H1 (cell line): ENCODE measurements around the gene AVPI1. TPM values are rescaled to one million over a fixed set of nuclear protein-coding genes. Genes with fewer than 3 reads are reported as not detected.

ENCODE experiments used
- CTCF ChIA-PET: fragments of 300-600 bp; sonication (Branson Sonifier 250); formaldehyde crosslinking; loops from one replicate; lab custom pipeline; 2021; ENCODE audit not compliant: partially characterized antibody; lab: Charles Lee
- POLR2A ChIA-PET: fragments of 300-600 bp; sonication (Branson Sonifier 250); formaldehyde crosslinking; loops from one replicate; lab custom pipeline; 2021; ENCODE audit warnings: inconsistent platforms; ENCODE audit not compliant: partially characterized antibody; lab: Charles Lee
- DNase-seq, 2 experiments: peaks; one replicate each; pipeline versions ENCODE4 v3.0.0 to v3.0.0-alpha.2; 2010 to 2022; ENCODE audit warnings: low spot score in 2 of 2, low read depth in 1 of 2, mixed read lengths in 1 of 2
- FAIRE-seq: peaks from 2 replicates; lab custom pipeline; 2011; peaks lifted over from hg19 to GRCh38; lab: Jason Lieb, UNC
- H2AFZ ChIP-seq: 2 replicates; pipeline ENCODE4 v1.8.1; 2012; ENCODE audit warnings: low read length, inconsistent platforms
- H2AK5ac ChIP-seq: 2 replicates; pipeline ENCODE4 v1.6.1; 2013; ENCODE audit warnings: low read depth, low read length
- H2BK120ac ChIP-seq: replicated peaks from 2 replicates; pipeline ENCODE3; 2013; ENCODE audit warnings: low read depth, low read length, inconsistent platforms
- H2BK12ac ChIP-seq: 2 replicates; pipeline ENCODE4 v1.6.1; 2013; ENCODE audit warnings: low read depth, low read length
- H2BK15ac ChIP-seq: 2 replicates; pipeline ENCODE4 v1.6.1; 2013; ENCODE audit warnings: low read length
- H2BK20ac ChIP-seq: 2 replicates; pipeline ENCODE4 v1.6.1; 2013; ENCODE audit warnings: low read length
- H2BK5ac ChIP-seq: 2 replicates; pipeline ENCODE4 v1.6.1; 2013; ENCODE audit warnings: low read depth, low read length
- H3K14ac ChIP-seq: 2 replicates; pipeline ENCODE4 v1.6.1; 2013; ENCODE audit warnings: inconsistent platforms; ENCODE audit not compliant: insufficient read length
- H3K18ac ChIP-seq: 2 replicates; pipeline ENCODE4 v1.6.1; 2013; ENCODE audit warnings: low read length; ENCODE audit errors: extremely low read depth
- H3K23ac ChIP-seq: 2 replicates; pipeline ENCODE4 v1.6.1; 2013; ENCODE audit warnings: inconsistent platforms; ENCODE audit not compliant: insufficient read length
- H3K23me2 ChIP-seq: 2 replicates; pipeline ENCODE4 v1.6.1; 2013; ENCODE audit warnings: low read depth, low read length
- H3K27ac ChIP-seq: 2 replicates; pipeline ENCODE4 v1.6.1; 2011; ENCODE audit warnings: low read depth, low read length, inconsistent platforms
- H3K27me3 ChIP-seq, 4 experiments: replicated peaks in 1 of 4; 1 replicate in 1 of 4; 2 replicates in 3 of 4; pipeline versions ENCODE4 v1.6.1 to v1.8.1; 2011 to 2013; ENCODE audit warnings: low read length in 3 of 4, mild to moderate bottlenecking in 3 of 4, inconsistent platforms in 2 of 4, mixed read lengths in 2 of 4, moderate library complexity in 1 of 4; ENCODE audit not compliant: control insufficient read depth in 3 of 4, insufficient read depth in 3 of 4; ENCODE audit errors: extremely low read depth in 1 of 4
- H3K36me3 ChIP-seq, 4 experiments: 2 replicates each; pipeline versions ENCODE4 v1.6.1 to v1.8.1; 2011 to 2013; ENCODE audit warnings: mild to moderate bottlenecking in 4 of 4, low read length in 3 of 4, moderate library complexity in 2 of 4, control low read depth in 1 of 4, inconsistent platforms in 1 of 4; ENCODE audit not compliant: insufficient read depth in 4 of 4, control insufficient read depth in 2 of 4
- H3K4ac ChIP-seq: replicated peaks from 2 replicates; pipeline ENCODE3; 2013; ENCODE audit warnings: low read length, low read depth, mixed read lengths, inconsistent platforms; ENCODE audit not compliant: insufficient read length
- H3K4me1 ChIP-seq, 4 experiments: replicated peaks in 1 of 4; 1 replicate in 1 of 4; 2 replicates in 3 of 4; pipeline versions ENCODE4 v1.6.1 to v1.8.1; 2011 to 2013; ENCODE audit warnings: low read length in 3 of 4, inconsistent platforms in 2 of 4, mixed read lengths in 1 of 4; ENCODE audit not compliant: insufficient read depth in 4 of 4, control insufficient read depth in 3 of 4
- H3K4me2 ChIP-seq, 2 experiments: 2 replicates each; pipeline versions ENCODE4 v1.6.1 to v1.8.1; 2011 to 2013; ENCODE audit warnings: low read depth in 2 of 2, low read length in 2 of 2, control low read depth in 1 of 2, inconsistent platforms in 1 of 2, mild to moderate bottlenecking in 1 of 2; ENCODE audit not compliant: insufficient read depth in 1 of 2
- H3K4me3 ChIP-seq, 4 experiments: fragments of 200-600, 300-600 bp in 1 of 4; sonication (generic), shearing (Covaris generic), sonication (Bioruptor Twin) in 1 of 4; 2 replicates each; pipeline versions ENCODE4 v1.5.1 to v1.8.1; 2011 to 2016; ENCODE audit warnings: low read length in 4 of 4, low read depth in 3 of 4, control low read depth in 2 of 4, inconsistent platforms in 2 of 4, mild to moderate bottlenecking in 2 of 4, mixed read lengths in 1 of 4, moderate library complexity in 1 of 4; ENCODE audit not compliant: insufficient read depth in 2 of 4; ENCODE audit errors: extremely low read depth in 1 of 4
- H3K56ac ChIP-seq: replicated peaks from 2 replicates; pipeline ENCODE3; 2013; ENCODE audit warnings: low read depth, mild to moderate bottlenecking, mixed read lengths, low read length, inconsistent platforms; ENCODE audit not compliant: insufficient read length
- H3K79me1 ChIP-seq: 2 replicates; pipeline ENCODE4 v1.6.1; 2013; ENCODE audit warnings: low read depth, low read length, control low read depth
- H3K79me2 ChIP-seq, 2 experiments: 2 replicates each; pipeline versions ENCODE4 v1.6.1 to v1.8.1; 2012 to 2013; ENCODE audit warnings: low read length in 2 of 2, mild to moderate bottlenecking in 2 of 2, inconsistent platforms in 1 of 2; ENCODE audit not compliant: insufficient read depth in 2 of 2, control insufficient read depth in 1 of 2
- H3K9ac ChIP-seq, 4 experiments: replicated peaks in 1 of 4; 1 replicate in 1 of 4; 2 replicates in 3 of 4; pipeline versions ENCODE4 v1.6.1 to v1.8.1; 2011 to 2013; ENCODE audit warnings: low read depth in 3 of 4, low read length in 3 of 4, control low read depth in 2 of 4, mild to moderate bottlenecking in 2 of 4, moderate library complexity in 2 of 4, inconsistent platforms in 1 of 4; ENCODE audit errors: extremely low read depth in 1 of 4
- H3K9me3 ChIP-seq, 2 experiments: 2 replicates each; pipeline versions ENCODE4 v1.6.1 to v1.8.1; 2012 to 2013; ENCODE audit warnings: mild to moderate bottlenecking in 2 of 2, moderate library complexity in 2 of 2, control low read depth in 1 of 2, inconsistent platforms in 1 of 2, low read depth in 1 of 2, low read length in 1 of 2, mixed read lengths in 1 of 2; ENCODE audit not compliant: insufficient read depth in 2 of 2
- H4K20me1 ChIP-seq, 2 experiments: replicated peaks in 1 of 2; 2 replicates each; pipeline versions ENCODE3 to v1.8.1; 2011 to 2013; ENCODE audit warnings: inconsistent platforms in 2 of 2, low read length in 2 of 2, mild to moderate bottlenecking in 1 of 2; ENCODE audit not compliant: insufficient read depth in 2 of 2, control insufficient read depth in 1 of 2
- H4K5ac ChIP-seq: 2 replicates; pipeline ENCODE4 v1.6.1; 2013; ENCODE audit warnings: low read length, low read depth, mixed read lengths, inconsistent platforms; ENCODE audit not compliant: insufficient read length
- H4K8ac ChIP-seq: 2 replicates; pipeline ENCODE4 v1.8.0; 2013; ENCODE audit warnings: mild to moderate bottlenecking, moderate library complexity, low read length, inconsistent platforms; ENCODE audit not compliant: insufficient read depth; ENCODE audit errors: extremely low read depth
- H4K91ac ChIP-seq: replicated peaks from 2 replicates; pipeline ENCODE3; 2013; ENCODE audit warnings: low read length, mixed read lengths, inconsistent platforms; ENCODE audit not compliant: insufficient read length
- CHD2 ChIP-seq: IDR thresholded peaks from 2 replicates; pipeline ENCODE4 v1.6.1; 2012; ENCODE audit warnings: low read length, improper control_type of control experiment
- CTBP2 ChIP-seq: IDR thresholded peaks from 2 replicates; pipeline ENCODE4 v1.7.0; 2011; ENCODE audit warnings: borderline replicate concordance, mild to moderate bottlenecking, moderate library complexity, mixed read lengths, low read length; ENCODE audit not compliant: insufficient read depth, insufficient read length
- EZH2 ChIP-seq: fragments of 200-600 bp; sonication (generic); IDR thresholded peaks from 2 replicates; pipeline ENCODE4 v1.7.1; 2012; ENCODE audit warnings: low read depth, mild to moderate bottlenecking, moderate library complexity, low read length, inconsistent platforms; ENCODE audit not compliant: severe bottlenecking
- MAFK ChIP-seq: IDR thresholded peaks from 2 replicates; pipeline ENCODE4 v1.6.1; 2012; ENCODE audit warnings: low read depth, mild to moderate bottlenecking, improper control_type of control experiment, low read length
- RBBP5 ChIP-seq: IDR thresholded peaks from 2 replicates; pipeline ENCODE4 v1.7.1; 2012; ENCODE audit warnings: low read depth, mild to moderate bottlenecking, inconsistent platforms, low read length, moderate library complexity, borderline replicate concordance
- SIRT6 ChIP-seq: IDR thresholded peaks from one replicate; pipeline ENCODE4 v1.7.1; 2012; ENCODE audit warnings: low read length, inconsistent platforms
- SIX5 ChIP-seq: IDR thresholded peaks from 2 replicates; pipeline ENCODE4 v1.6.1; 2011; ENCODE audit warnings: mild to moderate bottlenecking, low read depth, low read length
- WGBS, 2 experiments: shearing (Covaris generic) in 1 of 2; methylation state at CpG; one replicate each; pipeline versions ENCODE4 v1.1.6 to v1.1.7; 2013 to 2015; ENCODE audit warnings: low lambda C conversion rate in 2 of 2, mixed read lengths in 2 of 2, inconsistent platforms in 1 of 2, low coverage in 1 of 2, missing lambda C conversion rate in 1 of 2; ENCODE audit not compliant: insufficient replicate concordance in 2 of 2, insufficient coverage in 1 of 2, insufficient read length in 1 of 2; ENCODE audit errors: extremely low coverage in 1 of 2, missing lambda C conversion rate in 1 of 2; 5-methylcytosine and 5-hydroxymethylcytosine counted together
- polyA plus RNA-seq, 7 experiments: library from polyadenylated mRNA; depleted of rRNA in 3 of 7; stranded (reverse) in 5 of 7; unstranded in 2 of 7; fragments of >200 nt in 5 of 7; fragments of 200-250 nt in 2 of 7; gene quantifications; 1 replicate in 5 of 7; 2 replicates in 1 of 7; 4 replicates in 1 of 7; pipeline versions ENCODE4 v1.2.1 to v1.2.3, GENCODE V29; 2011 to 2013; ENCODE audit warnings: missing spikeins in 2 of 7, mixed read lengths in 2 of 7
- total RNA-seq: library from RNA; stranded (reverse); fragmentation: NEBNext Ultra II Directional; extraction: Animal tissue kit (Norgen Biotek cat#: 25700); gene quantifications from 2 replicates; pipeline ENCODE4 v1.2.1, GENCODE V29; 2021
- TF ChIP-seq, protein P1 (sequence below): IDR thresholded peaks from 2 replicates; pipeline ENCODE4 v1.6.1; 2012; ENCODE audit warnings: low read length, inconsistent platforms
- TF ChIP-seq, protein P2 (sequence below): IDR thresholded peaks from 2 replicates; pipeline ENCODE4 v1.6.1; 2012; ENCODE audit warnings: inconsistent platforms

Gene AVPI1
- total and polyA plus RNA-seq, 2 of the 8 experiments (the other 6 are each of a cell fraction or from before 2014, with no cell fraction given): 9.0 to 13.5 TPM

DNA sequence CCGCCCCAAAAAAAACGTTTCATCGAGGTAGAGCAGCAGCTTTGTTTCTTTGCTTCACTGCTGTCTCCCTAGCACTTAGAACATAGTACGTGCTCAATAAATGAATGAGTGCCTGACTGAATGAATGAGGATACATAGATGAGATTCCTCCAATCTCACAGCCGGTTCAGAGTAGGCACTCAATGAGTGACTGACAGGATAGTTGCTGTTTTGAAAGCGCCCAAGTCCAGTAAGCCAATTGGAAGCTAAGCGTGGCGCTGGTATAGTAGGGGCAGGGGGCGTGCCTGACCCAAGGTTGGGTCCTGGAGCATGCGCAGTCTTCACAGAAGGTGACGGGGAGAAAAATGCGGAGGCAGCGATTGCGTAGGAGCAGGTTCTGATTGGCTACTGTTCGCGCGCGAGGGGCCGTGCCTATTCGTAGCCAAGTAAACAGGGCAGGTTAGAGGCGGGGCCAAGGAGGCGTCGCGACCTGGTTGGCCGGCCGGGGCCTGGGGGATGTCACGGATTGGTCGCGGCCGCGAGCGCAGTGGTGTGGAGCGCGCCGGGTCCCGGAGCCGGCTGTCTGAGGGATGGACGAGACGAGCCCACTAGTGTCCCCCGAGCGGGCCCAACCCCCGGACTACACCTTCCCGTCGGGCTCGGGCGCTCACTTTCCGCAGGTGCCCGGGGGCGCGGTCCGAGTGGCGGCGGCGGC is 46.7 kb downstream of the AVPI1 start, which contains the start of gene PI4K2A:
TSS of gene PI4K2A (plus strand) at position 498 of the 694 bp plus-strand sequence. CDS start at position 570, 72 bp downstream.
- Histone ChIP-seq H3K4me1 (peaks cover 0 to 9% (median 3%) of the 10 kb centered on the region in 4 experiments; a peak in 4 of 7 replicates), H2BK120ac (no peak within 1 kb of the TSS), H3K27ac (peak within 1 kb of the TSS; percentile 86; the same call in 1 of the 2 replicates), H3K27me3 (no peaks in the 10 kb centered on the region), H4K5ac (peak within 1 kb of the TSS; percentile 85), H2BK12ac (no peak within 1 kb of the TSS), H4K20me1 (peaks cover 0 to 10% of the 10 kb centered on the region in 2 experiments), H4K91ac (no peak within 1 kb of the TSS), H3K18ac (peak within 1 kb of the TSS; percentile 84), H2BK20ac (no peak within 1 kb of the TSS), H3K4me3 (peak within 1 kb of the TSS; percentile 61 to 90 (median 71)), H3K14ac (no peak within 1 kb of the TSS), H3K36me3 (peaks cover 0 to 10% (median 7%) of the 10 kb centered on the region in 4 experiments; a peak in 6 of 8 replicates), H4K8ac (peak within 1 kb of the TSS; percentile 94; the same call in 1 of the 2 replicates), H3K79me1 (peaks cover 8% of the 10 kb centered on the region), H3K23me2 (peaks cover 5% of the 10 kb centered on the region), H2AFZ (0 out of 2 replicates have a peak within 1 kb of the TSS, but pooled peaks have one; percentile 89), H3K4ac (no peak within 1 kb of the TSS), H3K23ac (no peak within 1 kb of the TSS), H3K9me3 (no peaks in the 10 kb centered on the region), H3K56ac (no peak within 1 kb of the TSS), H2AK5ac (no peak within 1 kb of the TSS), H2BK5ac (no peak within 1 kb of the TSS; the same call in none of the 2 replicates), H3K4me2 (peak within 1 kb of the TSS; percentile 92 to 96), H3K79me2 (peaks cover 0 to 34% of the 10 kb centered on the region in 2 experiments; a peak in 2 of 4 replicates), H2BK15ac (no peak within 1 kb of the TSS), H3K9ac (peak within 1 kb of the TSS; percentile 81 to 87 (median 84))
- ChIA-PET CTCF (interaction anchor here (1.0 to 1.3 kb wide), 3 partner anchors 37 to 1981 kb away, joined by 3 read pairs; no protein-coding TSS in a partner anchor), POLR2A (interaction anchor here (0.6 to 1.7 kb wide), 5 partner anchors 9 to 85 kb away, joined by 3 to 8 read pairs (median 3); partner anchors contain the start of gene AVPI1)
- WGBS, 2 experiments: 4% methylated on average over 54 of the region's 54 CpGs; no CpG with 5 or more reads in 1 of the 2 experiments
- DNase-seq (peak; percentile 98 to 99), FAIRE-seq (peak; percentile 94)
- TF ChIP-seq CHD2 (0 out of 2 replicates have a peak, but pooled peaks have one; percentile 54), SIX5 (no peak), SIRT6 (no peak), CTBP2 (no peak), EZH2 (no peak), MAFK (peak; percentile 48; the same call in 1 of the 2 replicates), RBBP5 (no peak)
- TF ChIP-seq, protein P1, sequence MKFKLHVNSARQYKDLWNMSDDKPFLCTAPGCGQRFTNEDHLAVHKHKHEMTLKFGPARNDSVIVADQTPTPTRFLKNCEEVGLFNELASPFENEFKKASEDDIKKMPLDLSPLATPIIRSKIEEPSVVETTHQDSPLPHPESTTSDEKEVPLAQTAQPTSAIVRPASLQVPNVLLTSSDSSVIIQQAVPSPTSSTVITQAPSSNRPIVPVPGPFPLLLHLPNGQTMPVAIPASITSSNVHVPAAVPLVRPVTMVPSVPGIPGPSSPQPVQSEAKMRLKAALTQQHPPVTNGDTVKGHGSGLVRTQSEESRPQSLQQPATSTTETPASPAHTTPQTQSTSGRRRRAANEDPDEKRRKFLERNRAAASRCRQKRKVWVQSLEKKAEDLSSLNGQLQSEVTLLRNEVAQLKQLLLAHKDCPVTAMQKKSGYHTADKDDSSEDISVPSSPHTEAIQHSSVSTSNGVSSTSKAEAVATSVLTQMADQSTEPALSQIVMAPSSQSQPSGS: 0 out of 2 replicates have a peak, but pooled peaks have one; percentile 22
- TF ChIP-seq, protein P2, sequence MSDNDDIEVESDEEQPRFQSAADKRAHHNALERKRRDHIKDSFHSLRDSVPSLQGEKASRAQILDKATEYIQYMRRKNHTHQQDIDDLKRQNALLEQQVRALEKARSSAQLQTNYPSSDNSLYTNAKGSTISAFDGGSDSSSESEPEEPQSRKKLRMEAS: peak; percentile 73
